Neural cell (in vitro differentiated cells): Measurements from ENCODE around the gene TMEM185B. TPM values are rescaled to one million over a fixed set of nuclear protein-coding genes. Genes with fewer than 3 reads are reported as not detected.

Source experiments
- H2AFZ ChIP-seq: fragments of 200-600, 300-800 bp; sonication (generic), shearing (Covaris generic); 2 replicates; pipeline ENCODE4 v1.6.0; 2014; ENCODE audit warnings: low read depth, mild to moderate bottlenecking, antibody characterized with exemption, low read length, moderate library complexity
- H3F3A ChIP-seq: fragments of 200-600 bp; shearing (Covaris generic); 2 replicates; pipeline ENCODE4 v1.6.1; 2016; ENCODE audit warnings: mild to moderate bottlenecking, moderate library complexity, mixed read lengths, antibody characterized with exemption, low read length; ENCODE audit not compliant: insufficient read depth, poor library complexity, severe bottlenecking
- H3K27ac ChIP-seq: fragments of 200-600, 300-800 bp; sonication (generic), shearing (Covaris generic); 2 replicates; pipeline ENCODE4 v1.5.1; 2014; ENCODE audit warnings: mild to moderate bottlenecking, low read length, moderate library complexity
- H3K27me3 ChIP-seq: fragments of 300-800, 200-600 bp; sonication (generic), shearing (Covaris generic); 2 replicates; pipeline ENCODE4 v1.6.0; 2014; ENCODE audit warnings: mild to moderate bottlenecking, low read depth, low read length, moderate library complexity; ENCODE audit not compliant: insufficient read depth
- H3K36me3 ChIP-seq: fragments of 300-800, 200-600 bp; sonication (generic), shearing (Covaris generic); 2 replicates; pipeline ENCODE4 v1.5.1; 2014; ENCODE audit warnings: mild to moderate bottlenecking, antibody characterized with exemption, low read length, moderate library complexity; ENCODE audit not compliant: insufficient read depth
- H3K4me2 ChIP-seq: fragments of 300-800, 200-600 bp; sonication (generic), shearing (Covaris generic); 2 replicates; pipeline ENCODE4 v1.6.0; 2014; ENCODE audit warnings: mild to moderate bottlenecking, low read length
- H3K4me3 ChIP-seq: fragments of 300-800, 200-600 bp; sonication (generic), shearing (Covaris generic); 2 replicates; pipeline ENCODE4 v1.5.1; 2014; ENCODE audit warnings: mild to moderate bottlenecking, low read length, moderate library complexity
- H3K79me2 ChIP-seq: fragments of 200-600 bp; shearing (Covaris generic); replicated peaks from 2 replicates; pipeline ENCODE4 v1.6.0; 2014; ENCODE audit warnings: mild to moderate bottlenecking, low read length, moderate library complexity; ENCODE audit not compliant: insufficient read depth
- H3K9ac ChIP-seq: fragments of 300-800, 200-600 bp; sonication (generic), shearing (Covaris generic); 2 replicates; pipeline ENCODE4 v1.6.1; 2016; ENCODE audit warnings: mild to moderate bottlenecking, low read length, mixed read lengths
- H3K9me2 ChIP-seq: fragments of 200-600 bp; shearing (Covaris generic); 2 replicates; pipeline ENCODE4 v1.6.1; 2016; ENCODE audit warnings: mild to moderate bottlenecking, low read length, mixed read lengths; ENCODE audit not compliant: insufficient read depth
- H3K9me3 ChIP-seq: fragments of 200-600, 300-800 bp; sonication (generic), shearing (Covaris generic); 2 replicates; pipeline ENCODE4 v1.6.1; 2016; ENCODE audit warnings: mild to moderate bottlenecking, mixed run types, low read length, moderate library complexity, mixed read lengths
- H4K20me1 ChIP-seq: fragments of 200-600 bp; shearing (Covaris generic); 2 replicates; pipeline ENCODE4 v1.6.1; 2016; ENCODE audit warnings: mild to moderate bottlenecking, mixed run types; ENCODE audit not compliant: insufficient read depth
- EP300 ChIP-seq: fragments of 450-650 bp; conservative IDR thresholded peaks from 2 replicates; pipeline ENCODE4 v1.6.1; 2014; ENCODE audit warnings: antibody characterized with exemption, mild to moderate bottlenecking, moderate library complexity; ENCODE audit not compliant: poor library complexity, severe bottlenecking
- EZH2 ChIP-seq: fragments of 200-600, 300-800 bp; shearing (Covaris generic), sonication (generic); IDR thresholded peaks from 2 replicates; pipeline ENCODE4 v1.6.1; 2014; ENCODE audit warnings: antibody characterized with exemption, low read length, borderline replicate concordance, mild to moderate bottlenecking; ENCODE audit not compliant: insufficient read depth, poor library complexity, severe bottlenecking
- MXI1 ChIP-seq: fragments of 450-650 bp; conservative IDR thresholded peaks from 2 replicates; pipeline ENCODE4 v1.6.1; 2014; ENCODE audit warnings: antibody characterized with exemption, mild to moderate bottlenecking; ENCODE audit not compliant: poor library complexity, severe bottlenecking
- POLR2AphosphoS5 ChIP-seq: IDR thresholded peaks from 2 replicates; pipeline ENCODE4 v1.6.1; 2012
- RAD21 ChIP-seq: fragments of 450-650 bp; conservative IDR thresholded peaks from 2 replicates; pipeline ENCODE4 v1.6.1; 2014; ENCODE audit warnings: antibody characterized with exemption, mild to moderate bottlenecking, moderate library complexity
- SMC3 ChIP-seq: fragments of 450-650 bp; conservative IDR thresholded peaks from 2 replicates; pipeline ENCODE4 v1.6.1; 2014; ENCODE audit warnings: antibody characterized with exemption, mild to moderate bottlenecking, moderate library complexity; ENCODE audit not compliant: poor library complexity
- TAF1 ChIP-seq: IDR thresholded peaks from 2 replicates; pipeline ENCODE4 v1.6.1; 2012; ENCODE audit warnings: low read depth
- polyA plus RNA-seq: library from polyadenylated mRNA; depleted of rRNA; stranded (reverse); fragments of >200 nt; gene quantifications from 2 replicates; pipeline ENCODE4 v1.2.3, GENCODE V29; 2014
- TF ChIP-seq, protein P1 (sequence below): fragments of 450-650 bp; IDR thresholded peaks from 2 replicates; pipeline ENCODE4 v1.5.1; 2014; ENCODE audit warnings: antibody characterized with exemption, mild to moderate bottlenecking, moderate library complexity; ENCODE audit not compliant: poor library complexity, severe bottlenecking
- TF ChIP-seq, protein P2 (sequence below): IDR thresholded peaks from 2 replicates; pipeline ENCODE4 v1.6.1; 2012; ENCODE audit warnings: borderline replicate concordance

Gene TMEM185B
- polyA plus RNA-seq, 1 donor from 2014 or later: 4.4 TPM

DNA sequence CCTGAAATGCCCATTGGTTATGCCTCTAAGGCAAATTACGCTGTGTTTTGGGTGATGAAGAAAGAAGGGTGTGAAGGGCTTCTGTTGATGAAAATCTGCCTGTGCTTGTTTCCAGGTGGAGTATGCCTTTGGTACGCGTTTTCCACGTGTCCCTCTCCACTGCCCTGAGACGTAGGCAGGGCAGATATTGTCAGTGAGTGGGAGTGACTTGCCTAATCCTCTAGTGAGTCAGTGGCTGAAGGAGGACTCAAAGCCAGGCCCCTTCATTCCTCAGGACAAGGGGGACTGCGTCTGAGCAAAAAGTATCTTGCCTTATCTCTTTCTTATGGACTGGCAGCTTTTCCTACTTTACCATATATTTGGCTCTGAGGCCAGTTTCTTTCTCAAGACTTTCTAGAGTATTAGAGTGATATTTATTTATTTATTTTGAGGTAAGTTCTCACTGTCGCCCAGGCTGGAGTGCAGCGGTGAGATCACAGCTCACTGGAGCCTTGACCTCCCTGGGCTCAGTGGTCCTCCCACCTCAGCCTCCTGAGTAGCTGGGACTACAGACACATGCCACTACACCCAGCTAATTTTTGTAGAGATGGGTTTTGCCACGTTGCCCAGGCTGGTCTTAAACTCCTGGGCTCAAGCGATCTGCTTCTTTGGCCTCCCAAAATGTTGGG, 39.7 kb upstream of the TMEM185B start:
- Histone ChIP-seq H3K4me2 (no peak overlapping the region), H3K79me2 (no peaks in the 10 kb centered on the region), H3K27ac (no peak overlapping the region), H3K9me2 (no peaks in the 10 kb centered on the region), H3F3A (no peaks in the 10 kb centered on the region), H2AFZ (no peak overlapping the region), H3K9ac (no peak overlapping the region), H3K27me3 (no peaks in the 10 kb centered on the region), H3K4me3 (no peak overlapping the region), H3K36me3 (no peaks in the 10 kb centered on the region), H4K20me1 (no peaks in the 10 kb centered on the region), H3K9me3 (no peaks in the 10 kb centered on the region)
- no peak for TF ChIP-seq MXI1
- no peak for TF ChIP-seq TAF1
- TF ChIP-seq POLR2AphosphoS5: no peak
- no peak for TF ChIP-seq RAD21
- TF ChIP-seq, protein P1, sequence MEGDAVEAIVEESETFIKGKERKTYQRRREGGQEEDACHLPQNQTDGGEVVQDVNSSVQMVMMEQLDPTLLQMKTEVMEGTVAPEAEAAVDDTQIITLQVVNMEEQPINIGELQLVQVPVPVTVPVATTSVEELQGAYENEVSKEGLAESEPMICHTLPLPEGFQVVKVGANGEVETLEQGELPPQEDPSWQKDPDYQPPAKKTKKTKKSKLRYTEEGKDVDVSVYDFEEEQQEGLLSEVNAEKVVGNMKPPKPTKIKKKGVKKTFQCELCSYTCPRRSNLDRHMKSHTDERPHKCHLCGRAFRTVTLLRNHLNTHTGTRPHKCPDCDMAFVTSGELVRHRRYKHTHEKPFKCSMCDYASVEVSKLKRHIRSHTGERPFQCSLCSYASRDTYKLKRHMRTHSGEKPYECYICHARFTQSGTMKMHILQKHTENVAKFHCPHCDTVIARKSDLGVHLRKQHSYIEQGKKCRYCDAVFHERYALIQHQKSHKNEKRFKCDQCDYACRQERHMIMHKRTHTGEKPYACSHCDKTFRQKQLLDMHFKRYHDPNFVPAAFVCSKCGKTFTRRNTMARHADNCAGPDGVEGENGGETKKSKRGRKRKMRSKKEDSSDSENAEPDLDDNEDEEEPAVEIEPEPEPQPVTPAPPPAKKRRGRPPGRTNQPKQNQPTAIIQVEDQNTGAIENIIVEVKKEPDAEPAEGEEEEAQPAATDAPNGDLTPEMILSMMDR: no peak
- no peak for TF ChIP-seq EZH2
- no peak for TF ChIP-seq SMC3
- TF ChIP-seq, protein P2, sequence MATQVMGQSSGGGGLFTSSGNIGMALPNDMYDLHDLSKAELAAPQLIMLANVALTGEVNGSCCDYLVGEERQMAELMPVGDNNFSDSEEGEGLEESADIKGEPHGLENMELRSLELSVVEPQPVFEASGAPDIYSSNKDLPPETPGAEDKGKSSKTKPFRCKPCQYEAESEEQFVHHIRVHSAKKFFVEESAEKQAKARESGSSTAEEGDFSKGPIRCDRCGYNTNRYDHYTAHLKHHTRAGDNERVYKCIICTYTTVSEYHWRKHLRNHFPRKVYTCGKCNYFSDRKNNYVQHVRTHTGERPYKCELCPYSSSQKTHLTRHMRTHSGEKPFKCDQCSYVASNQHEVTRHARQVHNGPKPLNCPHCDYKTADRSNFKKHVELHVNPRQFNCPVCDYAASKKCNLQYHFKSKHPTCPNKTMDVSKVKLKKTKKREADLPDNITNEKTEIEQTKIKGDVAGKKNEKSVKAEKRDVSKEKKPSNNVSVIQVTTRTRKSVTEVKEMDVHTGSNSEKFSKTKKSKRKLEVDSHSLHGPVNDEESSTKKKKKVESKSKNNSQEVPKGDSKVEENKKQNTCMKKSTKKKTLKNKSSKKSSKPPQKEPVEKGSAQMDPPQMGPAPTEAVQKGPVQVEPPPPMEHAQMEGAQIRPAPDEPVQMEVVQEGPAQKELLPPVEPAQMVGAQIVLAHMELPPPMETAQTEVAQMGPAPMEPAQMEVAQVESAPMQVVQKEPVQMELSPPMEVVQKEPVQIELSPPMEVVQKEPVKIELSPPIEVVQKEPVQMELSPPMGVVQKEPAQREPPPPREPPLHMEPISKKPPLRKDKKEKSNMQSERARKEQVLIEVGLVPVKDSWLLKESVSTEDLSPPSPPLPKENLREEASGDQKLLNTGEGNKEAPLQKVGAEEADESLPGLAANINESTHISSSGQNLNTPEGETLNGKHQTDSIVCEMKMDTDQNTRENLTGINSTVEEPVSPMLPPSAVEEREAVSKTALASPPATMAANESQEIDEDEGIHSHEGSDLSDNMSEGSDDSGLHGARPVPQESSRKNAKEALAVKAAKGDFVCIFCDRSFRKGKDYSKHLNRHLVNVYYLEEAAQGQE: no peak
- no peak for TF ChIP-seq EP300

DNA sequence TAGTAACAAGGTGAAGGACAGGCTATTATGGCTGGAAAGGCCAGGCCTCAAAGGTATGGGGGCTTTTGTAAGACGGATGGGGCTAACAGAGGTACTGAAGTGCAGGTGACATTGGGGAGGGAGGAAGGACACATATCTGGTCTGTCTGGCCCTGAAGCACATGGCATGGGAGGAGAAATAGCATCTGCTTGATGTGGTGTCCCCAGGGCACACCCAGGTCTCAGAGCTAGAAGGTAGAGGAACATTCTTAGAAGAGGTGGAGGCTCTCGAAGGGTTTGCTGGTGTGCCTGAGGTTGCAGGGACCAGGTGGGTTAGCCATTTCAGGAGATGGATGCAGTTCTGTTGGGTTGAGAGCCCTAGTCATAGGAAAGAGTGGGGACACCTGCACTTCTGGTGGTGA, 39.0 kb upstream of the TMEM185B start:
- H3K27ac ChIP-seq: no peak overlapping the region
- H3K9ac ChIP-seq: no peak overlapping the region
- H4K20me1 ChIP-seq: no peaks in the 10 kb centered on the region
- H3K4me2 ChIP-seq: no peak overlapping the region
- H3F3A ChIP-seq: no peaks in the 10 kb centered on the region
- no peaks in the 10 kb centered on the region for H3K79me2 ChIP-seq
- no peaks in the 10 kb centered on the region for H3K36me3 ChIP-seq
- no peak overlapping the region for H2AFZ ChIP-seq
- H3K9me2 ChIP-seq: no peaks in the 10 kb centered on the region
- H3K4me3 ChIP-seq: no peak overlapping the region
- H3K9me3 ChIP-seq: no peaks in the 10 kb centered on the region
- no peak for TF ChIP-seq MXI1
- TF ChIP-seq, protein P1: no peak
- no peak for TF ChIP-seq EP300
- TF ChIP-seq, protein P2: no peak
- no peak for TF ChIP-seq POLR2AphosphoS5
- no peak for TF ChIP-seq TAF1
- TF ChIP-seq EZH2: no peak
- no peak for TF ChIP-seq SMC3
- no peak for TF ChIP-seq RAD21
- H3K27me3 ChIP-seq: no peaks in the 10 kb centered on the region
